ENCODE data around the gene BCCIP. TPM values are rescaled to one million over a fixed set of nuclear protein-coding genes. Genes with fewer than 3 reads are reported as not detected.

The BCCIP gene
- total RNA-seq, 1 experiment from 2014 or later: 113 TPM

DNA sequence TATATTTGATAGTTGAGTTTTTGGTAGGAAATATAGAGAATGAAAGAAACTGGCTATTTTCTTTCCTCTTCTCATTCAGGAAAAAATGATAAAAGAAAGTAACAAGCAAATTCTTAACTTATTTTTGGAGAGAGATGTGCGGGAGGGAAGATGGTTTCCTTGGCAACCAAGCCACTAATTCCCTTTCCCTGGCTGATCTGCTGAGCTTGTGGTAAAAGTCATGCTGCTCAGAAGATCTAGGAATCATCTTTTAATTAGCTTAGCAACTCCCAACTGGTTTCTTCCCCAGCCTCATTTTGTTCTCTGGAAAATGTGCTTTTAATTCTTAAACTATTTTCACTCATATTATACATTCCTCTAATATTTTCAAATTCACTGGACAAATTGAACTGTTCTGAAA lies 12.1 kb upstream of the BCCIP start:
- TF ChIP-seq EZH2 (IDR thresholded peaks at IDR 0.05; ENCODE audit: borderline replicate concordance, low read depth, low read length, poor library complexity, severe bottlenecking): no peak
- TF ChIP-seq, protein P1, sequence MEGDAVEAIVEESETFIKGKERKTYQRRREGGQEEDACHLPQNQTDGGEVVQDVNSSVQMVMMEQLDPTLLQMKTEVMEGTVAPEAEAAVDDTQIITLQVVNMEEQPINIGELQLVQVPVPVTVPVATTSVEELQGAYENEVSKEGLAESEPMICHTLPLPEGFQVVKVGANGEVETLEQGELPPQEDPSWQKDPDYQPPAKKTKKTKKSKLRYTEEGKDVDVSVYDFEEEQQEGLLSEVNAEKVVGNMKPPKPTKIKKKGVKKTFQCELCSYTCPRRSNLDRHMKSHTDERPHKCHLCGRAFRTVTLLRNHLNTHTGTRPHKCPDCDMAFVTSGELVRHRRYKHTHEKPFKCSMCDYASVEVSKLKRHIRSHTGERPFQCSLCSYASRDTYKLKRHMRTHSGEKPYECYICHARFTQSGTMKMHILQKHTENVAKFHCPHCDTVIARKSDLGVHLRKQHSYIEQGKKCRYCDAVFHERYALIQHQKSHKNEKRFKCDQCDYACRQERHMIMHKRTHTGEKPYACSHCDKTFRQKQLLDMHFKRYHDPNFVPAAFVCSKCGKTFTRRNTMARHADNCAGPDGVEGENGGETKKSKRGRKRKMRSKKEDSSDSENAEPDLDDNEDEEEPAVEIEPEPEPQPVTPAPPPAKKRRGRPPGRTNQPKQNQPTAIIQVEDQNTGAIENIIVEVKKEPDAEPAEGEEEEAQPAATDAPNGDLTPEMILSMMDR (conservative IDR thresholded peaks at IDR 0.05; ENCODE audit: low read depth, low read length): no peak
- ChIA-PET CTCF (no interaction called here), POLR2A (ENCODE audit: low non-redundant PET) (no interaction called here)
- Histone ChIP-seq H3K27ac (ENCODE audit: low read depth, low read length, poor library complexity, severe bottlenecking) (no peak overlapping the region), H3K4me1 (ENCODE audit: insufficient read depth, low read length, poor library complexity, severe bottlenecking) (peaks cover 4% of the 10 kb centered on the region), H3K9me3 (ENCODE audit: low read depth, low read length, poor library complexity, severe bottlenecking) (no peaks in the 10 kb centered on the region), H3K4me3 (ENCODE audit: low read depth, low read length, poor library complexity, severe bottlenecking) (no peak overlapping the region), H3K27me3 (replicated peaks; ENCODE audit: insufficient read depth, low read depth, low read length, poor library complexity) (no peaks in the 10 kb centered on the region), H3K36me3 (ENCODE audit: insufficient read depth, low read length, poor library complexity, severe bottlenecking) (peaks cover 28% of the 10 kb centered on the region)
- no peak for DNase-seq (ENCODE audit: low spot score)
- no TSS peak for BruUV-seq (replicated peaks)
- intact Hi-C loops (cut with micrococcal nuclease; ENCODE audit: unreplicated experiment): no loop called here

DNA sequence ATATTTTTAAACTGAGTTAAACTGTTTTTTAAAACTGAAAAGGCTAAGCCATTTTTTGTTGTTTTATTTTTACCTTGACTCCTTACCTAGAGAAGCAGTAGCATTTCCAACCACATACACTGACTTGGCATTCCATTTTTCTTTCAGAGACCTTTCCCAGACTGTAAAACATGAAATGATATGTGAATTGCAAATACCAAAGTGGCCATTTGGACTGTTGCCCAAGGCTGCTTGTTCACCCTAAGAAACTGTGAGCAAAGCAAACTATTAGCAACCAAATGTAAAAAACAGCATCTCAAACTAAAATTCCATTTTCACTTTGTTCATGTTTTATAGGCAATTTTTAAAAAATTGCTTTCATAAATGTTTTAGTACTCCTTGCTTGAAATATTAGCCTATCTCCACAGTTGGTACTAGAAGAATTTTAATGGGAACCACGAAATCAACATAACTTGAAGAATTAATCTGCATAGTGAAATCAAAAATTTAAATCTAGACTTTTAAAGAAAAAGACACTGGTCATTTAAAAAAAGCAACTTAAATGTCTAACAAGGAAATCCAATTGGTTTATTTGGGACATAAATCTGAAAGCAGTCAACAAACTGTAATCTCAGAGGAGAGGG lies 11.1 kb upstream of the BCCIP start:
- POLR2A ChIA-PET (ENCODE audit: low non-redundant PET): no interaction called here
- no peak for DNase-seq (ENCODE audit: low spot score)

DNA sequence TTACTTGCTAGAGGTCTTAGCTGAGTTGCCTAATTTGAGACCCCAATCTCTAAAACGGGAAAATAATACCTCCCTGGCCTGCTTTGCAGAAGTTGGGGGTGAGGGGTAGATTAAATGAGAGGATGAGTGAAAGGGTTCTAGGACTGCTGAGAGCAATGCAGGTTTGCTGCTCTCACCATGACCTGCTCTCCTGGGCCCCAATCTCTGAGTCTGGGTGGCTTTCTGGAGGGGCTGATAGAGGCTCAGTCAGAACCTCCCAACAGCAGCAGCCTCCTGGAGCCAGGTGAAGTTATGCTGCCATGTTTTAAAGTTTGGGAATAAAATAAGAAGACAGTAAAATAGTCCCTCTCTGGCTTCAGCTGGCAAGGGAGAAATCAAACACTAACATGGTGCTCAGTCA lies 7.6 kb upstream of the BCCIP start:
- POLR2A ChIA-PET (ENCODE audit: low non-redundant PET): no interaction called here
- H3K4me1 ChIP-seq (ENCODE audit: insufficient read depth, low read length, poor library complexity, severe bottlenecking): peaks cover 4% of the 10 kb centered on the region
- H3K27ac ChIP-seq (ENCODE audit: low read depth, low read length, poor library complexity, severe bottlenecking): no peak overlapping the region
- DNase-seq (ENCODE audit: low spot score): no peak
- H3K4me3 ChIP-seq (ENCODE audit: low read depth, low read length, poor library complexity, severe bottlenecking): no peak overlapping the region
- no peaks in the 10 kb centered on the region for H3K9me3 ChIP-seq (ENCODE audit: low read depth, low read length, poor library complexity, severe bottlenecking)
- H3K27me3 ChIP-seq (replicated peaks; ENCODE audit: insufficient read depth, low read depth, low read length, poor library complexity): no peaks in the 10 kb centered on the region
- intact Hi-C loops (cut with micrococcal nuclease; ENCODE audit: unreplicated experiment): no loop called here
- peaks cover 20% of the 10 kb centered on the region for H3K36me3 ChIP-seq (ENCODE audit: insufficient read depth, low read length, poor library complexity, severe bottlenecking)
- CTCF ChIA-PET: no interaction called here
- no TSS peak for BruUV-seq (replicated peaks)
- TF ChIP-seq, protein P1 (conservative IDR thresholded peaks at IDR 0.05; ENCODE audit: low read depth, low read length): no peak
- TF ChIP-seq EZH2 (IDR thresholded peaks at IDR 0.05; ENCODE audit: borderline replicate concordance, low read depth, low read length, poor library complexity, severe bottlenecking): no peak

More for the DNA sequence above, 11.1 kb upstream of the BCCIP start:
- Histone ChIP-seq H3K27ac (ENCODE audit: low read depth, low read length, poor library complexity, severe bottlenecking) (no peak overlapping the region), H3K36me3 (ENCODE audit: insufficient read depth, low read length, poor library complexity, severe bottlenecking) (peaks cover 28% of the 10 kb centered on the region), H3K27me3 (replicated peaks; ENCODE audit: insufficient read depth, low read depth, low read length, poor library complexity) (no peaks in the 10 kb centered on the region), H3K9me3 (ENCODE audit: low read depth, low read length, poor library complexity, severe bottlenecking) (no peaks in the 10 kb centered on the region), H3K4me3 (ENCODE audit: low read depth, low read length, poor library complexity, severe bottlenecking) (no peak overlapping the region), H3K4me1 (ENCODE audit: insufficient read depth, low read length, poor library complexity, severe bottlenecking) (peaks cover 4% of the 10 kb centered on the region)
- CTCF ChIA-PET: no interaction called here
- BruUV-seq (replicated peaks): no TSS peak
- TF ChIP-seq, protein P1 (conservative IDR thresholded peaks at IDR 0.05; ENCODE audit: low read depth, low read length): no peak
- no peak for TF ChIP-seq EZH2 (IDR thresholded peaks at IDR 0.05; ENCODE audit: borderline replicate concordance, low read depth, low read length, poor library complexity, severe bottlenecking)
- intact Hi-C loops (cut with micrococcal nuclease; ENCODE audit: unreplicated experiment): no loop called here
